ENCODE measurements around the gene ALDH7A1.

Gene ALDH7A1

DNA sequence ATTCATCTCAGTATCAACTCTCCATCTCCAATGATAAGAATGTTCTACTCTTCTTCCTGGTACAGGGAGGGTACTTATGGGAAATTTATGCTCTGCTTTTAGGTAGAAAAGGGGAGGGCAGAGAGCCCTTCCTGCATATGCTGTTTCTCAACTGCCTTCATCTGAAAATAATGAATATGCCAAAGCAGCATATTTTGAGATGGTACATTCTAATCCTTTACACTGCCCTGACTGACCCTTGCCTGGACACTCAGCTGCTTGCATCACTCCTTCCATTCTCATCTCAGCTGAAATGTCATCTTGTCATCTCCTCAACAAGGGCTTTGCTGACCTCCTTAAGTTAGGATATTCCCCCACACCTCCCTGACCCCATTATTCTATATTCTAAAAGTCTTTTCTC lies 68.5 kb downstream of the ALDH7A1 start:
- Histone ChIP-seq H3K79me2 (ENCODE audit: low read length) (no peaks in the 10 kb centered on the region), H3K4me2 (ENCODE audit: low read depth, low read length) (no peak overlapping the region), H3K4me1 (ENCODE audit: low read length) (no peaks in the 10 kb centered on the region)

DNA sequence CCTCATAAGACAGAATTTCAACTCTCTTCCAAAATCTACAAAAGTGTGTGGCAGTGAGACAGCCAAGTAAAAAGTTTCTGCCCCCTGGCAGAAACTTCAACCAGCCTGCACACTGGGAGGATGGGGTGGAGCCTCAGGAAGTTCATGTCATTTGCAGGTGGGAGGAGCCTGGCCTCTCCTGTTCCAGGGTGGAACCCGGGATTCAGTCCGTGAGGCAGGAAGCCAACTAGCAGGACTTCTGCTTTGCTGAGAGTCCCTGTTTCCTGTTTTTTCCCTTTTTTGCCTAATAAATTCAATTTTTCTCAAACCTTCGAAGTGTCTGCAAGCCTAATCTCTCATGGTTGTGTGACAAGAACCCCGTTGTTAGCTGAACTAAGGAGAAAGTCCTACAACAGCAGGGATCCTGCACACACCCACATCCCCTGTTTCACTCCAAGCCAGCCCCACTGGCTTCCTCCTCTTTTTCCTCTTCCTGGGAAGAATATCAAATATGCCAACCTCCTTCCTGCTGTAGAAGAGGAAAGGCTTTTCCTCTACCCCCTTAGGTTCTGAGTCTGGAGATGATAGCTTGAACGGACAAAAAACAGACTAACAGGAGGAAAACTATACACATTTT lies 69.3 kb downstream of the ALDH7A1 start:
- no peak overlapping the region for H2AFZ ChIP-seq (ENCODE audit: low read length)
- no peak for DNase-seq
- no peaks in the 10 kb centered on the region for H3K36me3 ChIP-seq (replicated peaks; ENCODE audit: insufficient read depth, low read length)
- no peaks in the 10 kb centered on the region for H3K27me3 ChIP-seq (replicated peaks; ENCODE audit: insufficient read depth, low read length)
- TF ChIP-seq EZH2 (optimal IDR thresholded peaks at IDR 0.05; ENCODE audit: low read depth, low read length) (no peak), EZH2phosphoT487 (IDR thresholded peaks at IDR 0.05; ENCODE audit: low read length) (no peak)
- TF ChIP-seq, protein P1, sequence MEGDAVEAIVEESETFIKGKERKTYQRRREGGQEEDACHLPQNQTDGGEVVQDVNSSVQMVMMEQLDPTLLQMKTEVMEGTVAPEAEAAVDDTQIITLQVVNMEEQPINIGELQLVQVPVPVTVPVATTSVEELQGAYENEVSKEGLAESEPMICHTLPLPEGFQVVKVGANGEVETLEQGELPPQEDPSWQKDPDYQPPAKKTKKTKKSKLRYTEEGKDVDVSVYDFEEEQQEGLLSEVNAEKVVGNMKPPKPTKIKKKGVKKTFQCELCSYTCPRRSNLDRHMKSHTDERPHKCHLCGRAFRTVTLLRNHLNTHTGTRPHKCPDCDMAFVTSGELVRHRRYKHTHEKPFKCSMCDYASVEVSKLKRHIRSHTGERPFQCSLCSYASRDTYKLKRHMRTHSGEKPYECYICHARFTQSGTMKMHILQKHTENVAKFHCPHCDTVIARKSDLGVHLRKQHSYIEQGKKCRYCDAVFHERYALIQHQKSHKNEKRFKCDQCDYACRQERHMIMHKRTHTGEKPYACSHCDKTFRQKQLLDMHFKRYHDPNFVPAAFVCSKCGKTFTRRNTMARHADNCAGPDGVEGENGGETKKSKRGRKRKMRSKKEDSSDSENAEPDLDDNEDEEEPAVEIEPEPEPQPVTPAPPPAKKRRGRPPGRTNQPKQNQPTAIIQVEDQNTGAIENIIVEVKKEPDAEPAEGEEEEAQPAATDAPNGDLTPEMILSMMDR (IDR thresholded peaks at IDR 0.05; ENCODE audit: low read length), result no peak
- H3K9ac ChIP-seq (ENCODE audit: low read length), result no peak overlapping the region
- no peaks in the 10 kb centered on the region for H4K20me1 ChIP-seq (ENCODE audit: insufficient read depth, low read length)
- no peaks in the 10 kb centered on the region for H3F3A ChIP-seq (ENCODE audit: insufficient read depth, low read length)
- H3K4me1 ChIP-seq (ENCODE audit: low read length), result no peaks in the 10 kb centered on the region
- H3K9me2 ChIP-seq (replicated peaks; ENCODE audit: insufficient read depth, low read length), result no peaks in the 10 kb centered on the region
- H3K27ac ChIP-seq (ENCODE audit: low read length), result no peak overlapping the region
- H3K9me3 ChIP-seq (replicated peaks; ENCODE audit: insufficient read depth, low read length), result no peaks in the 10 kb centered on the region
- no peaks in the 10 kb centered on the region for H3K79me2 ChIP-seq (ENCODE audit: low read length)
- H3K4me2 ChIP-seq (ENCODE audit: low read depth, low read length), result no peak overlapping the region
- no peak overlapping the region for H3K4me3 ChIP-seq (ENCODE audit: low read length)

More for the DNA sequence above, 68.5 kb downstream of the ALDH7A1 start:
- no peak overlapping the region for H2AFZ ChIP-seq (ENCODE audit: low read length)
- H3K27ac ChIP-seq (ENCODE audit: low read length), result no peak overlapping the region
- H3F3A ChIP-seq (ENCODE audit: insufficient read depth, low read length), result no peaks in the 10 kb centered on the region
- H4K20me1 ChIP-seq (ENCODE audit: insufficient read depth, low read length), result no peaks in the 10 kb centered on the region
- H3K9me3 ChIP-seq (replicated peaks; ENCODE audit: insufficient read depth, low read length), result no peaks in the 10 kb centered on the region
- H3K27me3 ChIP-seq (replicated peaks; ENCODE audit: insufficient read depth, low read length), result no peaks in the 10 kb centered on the region
- TF ChIP-seq EZH2 (optimal IDR thresholded peaks at IDR 0.05; ENCODE audit: low read depth, low read length), result no peak
- TF ChIP-seq, protein P1 (IDR thresholded peaks at IDR 0.05; ENCODE audit: low read length), result no peak
- TF ChIP-seq EZH2phosphoT487 (IDR thresholded peaks at IDR 0.05; ENCODE audit: low read length), result no peak
- DNase-seq, result no peak
- no peak overlapping the region for H3K4me3 ChIP-seq (ENCODE audit: low read length)
- H3K9ac ChIP-seq (ENCODE audit: low read length), result no peak overlapping the region
- no peaks in the 10 kb centered on the region for H3K36me3 ChIP-seq (replicated peaks; ENCODE audit: insufficient read depth, low read length)
- H3K9me2 ChIP-seq (replicated peaks; ENCODE audit: insufficient read depth, low read length), result no peaks in the 10 kb centered on the region

DNA sequence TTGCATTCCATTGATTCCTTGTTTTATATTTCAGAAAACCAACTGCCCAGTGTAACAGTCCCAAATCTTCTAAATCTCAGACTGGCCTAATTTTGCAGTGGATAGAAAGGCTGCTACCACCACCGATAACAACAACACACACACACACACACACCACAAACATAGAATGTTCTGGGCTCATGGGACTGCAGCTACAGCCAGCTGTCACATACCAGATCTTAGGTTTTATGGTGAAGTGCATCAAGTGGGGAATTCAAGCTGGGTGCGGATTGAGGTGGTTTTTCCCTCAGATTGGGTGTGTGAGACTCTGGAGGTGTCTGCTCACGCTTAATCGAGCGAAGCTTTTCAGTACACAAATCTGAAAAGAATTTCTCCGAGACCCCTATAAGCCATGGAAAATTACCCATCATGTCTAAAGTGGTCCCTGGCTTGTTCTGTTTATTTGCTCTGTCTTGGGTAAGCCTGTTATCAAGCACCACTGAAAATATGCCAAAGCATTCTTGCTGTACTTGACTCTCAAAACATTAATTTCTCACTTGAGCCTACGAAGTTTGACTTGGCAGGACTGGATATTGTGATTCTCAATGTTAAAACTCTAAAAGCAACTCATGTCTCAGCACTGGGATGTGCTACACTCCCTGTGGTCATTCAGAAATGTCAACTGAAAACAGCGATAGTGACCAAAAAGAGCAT lies 71.1 kb downstream of the ALDH7A1 start:
- Histone ChIP-seq H3K4me1 (ENCODE audit: low read length) (no peaks in the 10 kb centered on the region), H3K27ac (ENCODE audit: low read length) (no peak overlapping the region), H3K4me3 (ENCODE audit: low read length) (no peak overlapping the region), H3K36me3 (replicated peaks; ENCODE audit: insufficient read depth, low read length) (no peaks in the 10 kb centered on the region), H3K79me2 (ENCODE audit: low read length) (no peaks in the 10 kb centered on the region), H3K9ac (ENCODE audit: low read length) (no peak overlapping the region), H3F3A (ENCODE audit: insufficient read depth, low read length) (no peaks in the 10 kb centered on the region), H3K27me3 (replicated peaks; ENCODE audit: insufficient read depth, low read length) (no peaks in the 10 kb centered on the region), H3K9me2 (replicated peaks; ENCODE audit: insufficient read depth, low read length) (no peaks in the 10 kb centered on the region), H2AFZ (ENCODE audit: low read length) (no peak overlapping the region), H3K9me3 (replicated peaks; ENCODE audit: insufficient read depth, low read length) (no peaks in the 10 kb centered on the region), H3K4me2 (ENCODE audit: low read depth, low read length) (no peak overlapping the region), H4K20me1 (ENCODE audit: insufficient read depth, low read length) (no peaks in the 10 kb centered on the region)
- TF ChIP-seq EZH2 (optimal IDR thresholded peaks at IDR 0.05; ENCODE audit: low read depth, low read length) (no peak), EZH2phosphoT487 (IDR thresholded peaks at IDR 0.05; ENCODE audit: low read length) (no peak)
- TF ChIP-seq, protein P1 (IDR thresholded peaks at IDR 0.05; ENCODE audit: low read length), result no peak
- no peak for DNase-seq
